Kidney glomerular epithelial cell (primary cell): ENCODE measurements around the gene PPP1R18.
"Not testable (repeated sequence)": the region's sequence is repeated elsewhere in the genome, so short reads cannot be mapped to it uniquely, and the experiment has no call there.

Experiments used
- DNase-seq: peaks from one replicate; lab custom pipeline; 2025; lab: John Stamatoyannopoulos, UW

PPP1R18 gene

DNA sequence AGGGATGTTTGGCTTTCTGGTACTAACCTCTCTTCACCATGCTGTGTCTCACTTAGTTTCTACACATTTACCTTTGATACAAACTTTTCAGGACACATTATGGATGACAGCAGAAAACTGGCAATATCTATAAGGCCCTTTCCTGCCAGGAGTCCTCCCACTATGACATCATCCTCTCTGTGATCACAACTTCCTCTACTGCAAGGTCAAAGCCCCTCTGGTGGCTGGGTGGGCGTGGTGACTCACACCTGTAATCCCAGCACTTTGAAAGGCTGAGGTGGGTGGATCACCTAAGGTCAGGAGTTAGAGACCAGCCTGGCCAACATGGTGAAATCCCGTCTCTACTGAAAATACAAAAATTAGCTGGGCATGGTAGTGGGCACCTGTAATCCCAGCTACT lies 20.1 kb downstream of the PPP1R18 start:
- DNase-seq = not testable (repeated sequence)

DNA sequence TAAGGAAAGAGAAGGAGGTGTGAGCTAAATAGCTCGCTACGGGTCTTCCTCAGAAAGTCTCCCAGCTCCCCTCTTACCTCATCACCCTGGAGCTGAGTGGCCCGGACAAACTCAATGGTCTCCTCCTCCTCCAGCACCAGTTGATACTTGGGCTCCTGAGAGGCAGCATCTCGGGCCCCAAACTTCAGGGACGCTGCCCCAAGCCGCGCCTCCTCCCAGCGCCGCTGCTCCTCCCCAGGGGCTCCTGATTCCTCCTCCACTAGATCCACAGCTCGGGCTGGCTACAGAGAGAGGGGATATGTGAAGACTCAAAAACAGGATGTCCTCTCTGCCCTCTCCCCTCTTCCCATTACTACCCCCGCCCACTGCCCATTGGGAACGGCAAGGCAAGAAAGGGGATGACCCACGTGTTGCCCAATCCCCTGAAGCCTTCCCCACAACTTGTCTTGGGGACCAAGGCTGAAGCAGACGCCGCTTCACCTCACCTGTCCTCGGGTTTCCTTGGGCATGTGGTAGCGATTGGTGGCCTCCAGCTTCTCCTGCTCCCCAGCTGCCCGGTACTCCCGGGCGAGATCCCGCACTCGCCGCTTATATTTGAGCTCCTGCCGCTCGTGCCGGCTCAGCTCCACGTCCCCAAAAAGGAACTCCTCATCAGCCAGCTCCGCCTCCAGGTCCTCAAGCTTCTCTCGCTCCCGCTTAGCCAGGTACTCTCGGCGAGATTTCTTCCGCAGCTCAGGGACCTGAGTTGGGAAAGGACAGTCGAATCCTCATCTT lies 21.3 kb downstream of the PPP1R18 start:
- no peak for DNase-seq

DNA sequence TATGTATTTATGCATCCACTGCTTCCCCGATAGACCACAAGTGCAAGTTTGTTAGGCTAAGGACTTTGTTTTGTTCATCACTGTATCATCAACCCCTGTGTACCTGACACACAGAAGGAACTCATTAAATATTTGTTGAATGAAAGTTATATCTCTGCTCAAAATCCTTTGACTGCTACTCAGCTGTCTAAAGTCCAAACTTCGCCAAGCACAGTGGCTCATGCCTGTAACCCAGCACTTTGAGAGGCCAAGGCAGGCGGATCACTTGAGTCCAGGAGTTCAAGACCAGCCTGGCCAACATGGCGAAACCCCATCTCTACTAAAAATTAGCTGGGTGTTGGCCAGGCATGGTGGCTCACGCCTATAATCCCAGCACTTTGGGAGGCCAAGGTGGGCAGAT lies 28.5 kb downstream of the PPP1R18 start:
- DNase-seq = not testable (repeated sequence)

DNA sequence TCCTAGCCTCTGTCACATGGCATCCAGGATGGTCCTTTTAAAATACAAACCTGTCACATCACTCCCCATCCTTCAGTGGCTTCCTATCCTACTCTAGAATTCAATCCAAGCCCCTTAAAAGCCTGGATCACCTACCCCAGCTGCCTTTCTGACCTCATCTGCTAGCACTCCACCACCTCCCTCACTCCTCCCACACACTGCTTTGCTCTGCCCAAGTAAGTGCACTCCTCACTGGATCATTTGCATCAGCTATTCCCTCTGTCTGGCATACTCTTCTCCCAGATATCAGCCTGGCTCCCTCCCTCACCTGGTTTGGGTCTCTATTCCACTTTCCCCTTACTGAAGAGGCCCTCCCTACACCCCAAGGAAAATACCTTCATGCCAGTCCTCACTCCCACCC lies 29.0 kb downstream of the PPP1R18 start:
- DNase-seq = peak; percentile 27

DNA sequence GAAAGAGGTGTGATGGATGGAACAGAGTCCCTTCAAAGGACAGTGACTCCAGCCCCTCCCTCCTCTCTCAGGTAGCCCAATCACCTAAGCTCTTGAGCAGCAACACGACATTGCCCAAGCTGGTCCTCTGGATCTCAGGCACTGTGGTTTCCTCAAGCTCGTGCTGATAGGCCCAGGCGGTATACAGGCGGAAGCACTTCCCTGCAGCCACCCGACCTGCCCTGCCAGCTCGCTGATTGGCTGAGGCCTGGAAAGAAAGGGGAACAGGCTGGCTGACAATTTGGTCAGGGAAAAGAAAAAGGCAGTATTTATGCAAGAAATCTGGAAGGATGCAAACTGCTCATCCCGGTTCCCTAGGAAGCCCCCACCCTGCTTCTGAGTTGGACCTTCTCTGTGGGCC lies 29.9 kb downstream of the PPP1R18 start:
- no peak for DNase-seq

DNA sequence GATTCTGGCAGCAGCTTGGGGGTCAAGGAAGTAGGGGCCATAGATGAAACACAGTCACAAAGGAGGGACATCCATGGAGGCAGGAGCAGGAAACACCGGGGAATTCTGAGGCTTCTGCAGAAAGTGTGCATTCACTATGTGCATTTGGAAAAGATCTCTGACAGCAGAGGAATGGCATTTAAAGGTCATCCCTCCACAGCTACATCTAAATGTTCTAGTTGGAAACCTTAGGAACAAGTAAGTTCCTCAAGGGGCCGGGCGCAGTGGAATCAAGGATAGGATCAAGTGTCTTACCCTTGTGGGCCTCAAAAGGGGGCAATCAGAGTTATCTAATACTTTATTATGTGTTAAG lies 30.7 kb downstream of the PPP1R18 start:
- no peak for DNase-seq

DNA sequence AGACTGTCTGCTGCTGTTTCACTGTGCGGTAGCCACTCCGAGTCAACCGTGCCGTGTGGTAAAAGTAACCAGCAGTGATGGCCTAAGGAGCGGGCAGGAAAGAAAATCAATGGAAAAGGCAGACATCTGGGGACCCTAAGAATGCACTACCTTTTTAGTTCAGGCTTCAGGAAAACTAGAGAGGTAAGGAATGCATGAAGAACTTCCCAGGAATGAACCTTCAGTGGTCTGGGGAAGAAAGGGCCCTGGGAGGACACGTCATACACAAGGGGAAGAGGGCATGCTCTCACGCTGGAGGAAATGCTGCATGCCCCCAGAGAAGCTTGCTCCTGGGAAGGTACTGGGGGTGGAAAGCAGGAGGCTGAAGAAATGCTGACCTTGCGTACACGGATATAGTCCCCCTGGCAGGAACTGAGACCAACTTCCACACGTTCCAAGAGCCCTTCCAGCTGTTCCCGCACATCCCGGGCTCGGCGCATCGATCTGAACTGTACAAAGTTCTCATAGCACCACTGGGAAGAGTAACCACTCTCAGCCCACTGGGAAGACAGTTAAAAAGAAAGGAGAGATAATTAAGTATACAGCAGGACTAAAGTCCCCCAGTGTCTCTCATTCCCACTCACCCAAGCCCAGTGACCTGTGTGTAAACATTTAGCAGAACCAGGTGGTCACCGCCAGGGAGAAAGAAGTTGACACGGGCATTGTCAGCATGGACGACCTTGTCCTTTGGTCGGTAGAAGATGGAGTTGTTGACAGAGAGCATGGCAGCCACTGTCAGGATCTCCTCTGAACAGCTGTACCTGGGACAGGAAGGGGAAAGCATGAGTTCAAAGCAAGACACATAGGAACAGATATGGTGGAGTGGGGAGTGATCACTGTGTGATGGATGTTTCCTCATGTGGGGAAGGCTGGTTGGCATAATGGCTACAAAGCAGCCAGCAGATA lies 31.4 kb downstream of the PPP1R18 start:
- DNase-seq = no peak

DNA sequence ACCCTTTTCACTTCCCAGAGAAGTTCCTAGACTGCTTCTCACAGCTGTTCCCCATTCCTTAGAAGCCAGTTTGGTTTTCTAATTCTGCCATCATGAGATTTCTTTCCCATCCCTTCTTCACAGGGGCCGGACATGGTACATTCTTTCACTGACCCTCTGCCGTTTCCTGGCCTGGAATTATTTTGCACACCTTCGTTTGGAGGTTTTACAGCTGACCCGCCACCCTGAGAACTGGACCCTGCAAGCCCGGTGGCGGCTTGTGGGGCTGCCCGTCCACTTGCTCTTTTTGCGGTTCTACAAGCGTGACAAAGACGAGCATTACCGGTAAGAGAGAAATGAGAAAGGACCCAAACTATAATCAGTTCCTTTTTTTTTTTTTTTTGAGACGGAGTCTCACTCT lies 35.3 kb downstream of the PPP1R18 start:
- DNase-seq = no peak

DNA sequence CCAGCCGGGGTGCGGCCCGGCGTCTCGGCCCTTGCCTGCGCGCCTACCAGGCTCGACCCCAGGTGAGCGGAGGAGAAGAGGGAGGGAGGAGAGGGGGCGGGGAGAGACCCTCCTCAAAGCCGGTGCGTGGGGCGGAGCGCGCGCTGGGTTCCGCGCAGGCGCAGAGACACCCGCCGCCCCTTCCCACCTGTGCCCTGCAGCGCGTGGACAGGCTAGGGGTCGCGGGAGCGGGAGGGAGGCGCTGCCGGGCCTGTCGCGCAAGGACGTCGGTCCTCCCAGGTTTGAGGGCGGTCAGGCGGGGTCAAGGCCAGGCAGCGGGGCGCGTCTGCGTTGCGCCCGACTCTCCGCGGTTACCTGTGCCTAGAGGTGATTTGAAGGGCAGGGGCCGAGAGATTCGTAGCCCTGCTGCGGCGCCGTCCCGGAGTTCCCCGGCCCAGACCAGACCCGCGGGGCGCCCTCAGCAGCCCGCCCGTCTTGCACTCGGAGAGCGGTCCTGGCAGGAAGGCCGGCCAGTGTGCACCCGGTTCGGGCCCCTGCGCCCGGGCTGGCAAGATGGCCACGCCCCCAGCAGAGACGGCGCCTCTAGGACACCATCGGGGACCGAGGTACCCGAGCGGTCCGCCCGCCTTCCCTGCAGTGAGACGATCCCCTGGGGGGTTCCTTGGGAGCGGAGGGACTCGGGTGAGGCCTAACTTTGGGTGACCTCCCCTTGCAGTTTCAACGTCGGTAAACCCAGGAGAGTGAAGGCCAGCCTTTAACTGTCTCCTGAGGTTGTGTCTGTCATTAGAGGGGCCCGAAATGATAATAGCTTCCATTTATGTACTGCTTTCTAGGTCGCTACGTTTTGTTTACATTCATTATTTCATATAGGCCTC lies 39.0 kb downstream of the PPP1R18 start:
- DNase-seq = peak; percentile 55

DNA sequence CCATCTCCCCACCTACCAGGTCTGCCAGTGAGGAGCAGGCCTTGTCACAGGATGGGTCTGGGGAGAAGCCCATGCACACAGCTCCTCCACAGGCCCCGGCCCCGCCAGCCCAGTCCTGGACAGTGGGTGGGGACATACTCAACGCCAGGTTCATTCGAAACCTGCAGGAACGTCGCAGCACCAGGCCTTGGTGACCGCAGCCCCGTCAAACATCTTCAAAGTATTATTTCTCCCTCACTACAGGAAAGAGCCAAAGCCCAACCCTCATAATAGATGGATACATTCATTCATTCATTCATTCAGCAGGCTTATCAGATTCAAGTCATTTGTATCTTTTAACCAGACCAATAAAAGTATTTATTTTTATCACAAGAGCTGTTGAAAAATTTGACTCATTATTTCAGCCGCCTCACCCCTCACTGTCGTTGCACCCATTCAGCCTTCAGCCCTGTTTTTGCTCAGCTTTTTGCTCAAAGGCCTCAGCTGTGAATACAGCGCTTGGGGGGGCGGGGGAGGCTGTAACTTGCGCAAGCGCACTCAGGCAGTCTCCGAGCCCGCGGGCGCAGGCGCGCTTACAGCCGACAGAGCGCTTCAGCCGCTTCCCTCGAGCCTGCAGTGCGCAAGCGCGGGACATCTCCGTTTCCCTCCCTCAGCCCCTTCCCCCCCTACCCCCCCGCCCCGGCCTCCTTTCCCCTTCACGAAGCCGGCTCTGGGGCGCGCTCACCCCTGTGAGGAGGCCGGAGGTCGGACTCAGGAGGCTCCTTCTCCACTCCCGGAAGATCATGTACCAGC lies 39.8 kb downstream of the PPP1R18 start, which contains the start of gene C6orf136:
Gene C6orf136, plus strand, starts transcription at position 684 of the 792 bp plus-strand sequence. Its CDS starts 99 bp downstream, at position 783.
- DNase-seq = peak; percentile 90

DNA sequence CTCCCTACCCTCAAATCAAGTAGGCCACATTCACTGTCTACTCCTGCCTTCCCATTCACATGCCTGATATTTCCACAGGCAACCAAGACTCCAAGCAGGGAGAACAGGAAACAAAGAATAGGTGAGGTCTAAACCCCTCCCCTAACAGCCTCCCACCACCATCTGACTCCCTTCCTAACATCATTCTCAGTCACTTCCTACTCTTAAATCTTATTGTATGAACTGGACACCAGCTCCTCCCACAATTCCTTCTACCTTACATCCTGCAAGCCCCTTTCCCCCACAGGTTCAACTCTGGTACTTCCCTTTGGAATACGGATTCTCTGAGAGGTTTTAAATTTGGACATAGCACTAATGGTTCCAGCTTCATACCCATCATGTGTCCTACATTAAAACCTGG lies 40.5 kb downstream of the PPP1R18 start:
- DNase-seq = no peak

DNA sequence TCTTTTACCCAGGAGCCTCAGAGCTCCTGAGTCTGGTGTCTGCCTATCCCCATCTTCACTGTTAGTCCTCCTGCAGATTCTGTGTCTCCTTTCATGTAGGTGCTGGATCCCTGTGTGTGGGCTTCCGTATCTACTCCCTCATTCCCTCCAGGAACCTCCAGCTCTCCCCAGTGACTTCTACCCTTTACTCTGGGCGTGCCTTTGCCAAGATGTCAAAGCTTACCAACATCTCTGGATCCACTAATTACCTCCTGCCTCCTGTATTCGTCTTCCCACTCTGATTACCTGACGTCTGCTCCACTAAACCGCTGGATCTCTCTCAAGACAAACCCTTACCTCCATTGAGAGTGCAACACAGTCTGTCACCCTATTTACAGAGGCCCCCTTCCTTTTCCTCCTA lies 41.7 kb downstream of the PPP1R18 start:
- DNase-seq = no peak

DNA sequence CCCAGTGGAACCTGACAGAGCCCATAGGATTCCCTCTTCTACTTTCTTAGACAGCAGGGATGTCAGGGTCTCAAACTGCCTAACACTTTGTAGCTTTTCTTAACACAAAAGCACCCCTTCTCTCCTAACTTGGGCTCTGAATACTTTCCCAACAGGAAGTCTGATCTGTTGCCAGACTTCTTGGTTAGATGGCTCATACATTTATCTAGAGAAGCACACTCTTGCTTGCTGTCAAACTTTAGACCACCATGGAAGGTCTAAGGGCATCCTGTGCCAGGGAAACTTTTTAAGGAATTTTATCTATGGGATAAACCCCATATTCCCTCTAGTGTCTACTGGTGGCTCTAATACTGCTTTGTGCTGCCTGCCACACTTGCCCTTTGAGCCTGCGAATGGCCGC lies 42.8 kb downstream of the PPP1R18 start:
- DNase-seq = no peak

DNA sequence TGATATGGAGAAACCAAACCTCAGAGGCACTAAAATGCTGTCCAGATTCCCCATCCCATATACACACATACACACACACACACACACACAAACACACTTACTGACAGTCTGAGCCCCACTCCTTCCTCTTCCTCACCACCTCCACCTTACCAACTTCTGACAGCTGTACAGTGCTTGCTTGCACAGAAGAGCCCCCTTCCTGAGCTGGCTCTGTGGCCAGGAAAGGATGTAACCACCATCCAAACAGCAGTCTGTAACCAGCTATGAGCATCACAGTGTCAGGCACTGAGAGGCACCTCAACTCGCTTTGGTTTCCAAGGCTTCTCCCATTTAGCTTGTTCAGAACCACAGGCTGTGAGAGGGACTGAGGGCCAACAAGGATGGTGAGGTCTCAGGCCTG lies 45.4 kb downstream of the PPP1R18 start:
- DNase-seq = no peak

DNA sequence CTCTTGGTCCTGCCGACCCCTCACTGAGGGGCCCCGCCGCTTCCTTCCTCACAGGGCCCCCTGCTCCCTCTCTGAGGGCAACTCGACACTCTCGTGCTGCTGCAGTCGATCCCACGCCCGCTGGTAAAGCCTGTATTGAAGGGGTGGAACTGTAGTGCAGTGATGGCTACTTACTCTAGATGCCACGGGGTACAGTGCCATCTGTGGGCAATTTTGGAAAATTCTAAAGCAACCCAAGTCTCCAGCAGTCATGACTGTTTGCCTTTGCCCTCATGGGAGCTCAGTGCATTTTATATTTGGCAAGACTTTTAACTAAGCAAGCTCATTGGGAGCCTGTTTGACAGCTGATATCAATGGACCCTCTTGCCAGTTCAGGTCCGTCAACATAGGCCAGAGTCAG lies 46.0 kb downstream of the PPP1R18 start:
- DNase-seq = no peak

DNA sequence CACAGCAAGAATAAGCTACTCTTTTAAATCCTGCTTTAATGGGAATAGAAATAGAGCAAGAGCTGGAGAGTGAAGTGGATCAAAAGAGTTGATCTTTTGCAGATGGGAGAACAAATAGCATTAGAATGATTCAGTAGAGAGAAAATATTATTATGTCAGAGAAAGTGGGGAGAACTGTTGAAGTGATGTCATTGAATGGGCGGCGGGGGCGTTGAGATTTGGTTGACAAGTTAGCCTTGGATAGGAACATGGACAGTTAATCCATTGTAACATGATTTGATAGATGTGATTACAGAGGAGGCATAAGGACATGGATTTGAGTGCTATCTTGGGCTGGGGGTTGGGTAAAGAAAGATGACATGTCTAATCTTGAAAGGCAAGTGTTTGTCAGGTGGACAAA lies 50.6 kb downstream of the PPP1R18 start:
- no peak for DNase-seq

DNA sequence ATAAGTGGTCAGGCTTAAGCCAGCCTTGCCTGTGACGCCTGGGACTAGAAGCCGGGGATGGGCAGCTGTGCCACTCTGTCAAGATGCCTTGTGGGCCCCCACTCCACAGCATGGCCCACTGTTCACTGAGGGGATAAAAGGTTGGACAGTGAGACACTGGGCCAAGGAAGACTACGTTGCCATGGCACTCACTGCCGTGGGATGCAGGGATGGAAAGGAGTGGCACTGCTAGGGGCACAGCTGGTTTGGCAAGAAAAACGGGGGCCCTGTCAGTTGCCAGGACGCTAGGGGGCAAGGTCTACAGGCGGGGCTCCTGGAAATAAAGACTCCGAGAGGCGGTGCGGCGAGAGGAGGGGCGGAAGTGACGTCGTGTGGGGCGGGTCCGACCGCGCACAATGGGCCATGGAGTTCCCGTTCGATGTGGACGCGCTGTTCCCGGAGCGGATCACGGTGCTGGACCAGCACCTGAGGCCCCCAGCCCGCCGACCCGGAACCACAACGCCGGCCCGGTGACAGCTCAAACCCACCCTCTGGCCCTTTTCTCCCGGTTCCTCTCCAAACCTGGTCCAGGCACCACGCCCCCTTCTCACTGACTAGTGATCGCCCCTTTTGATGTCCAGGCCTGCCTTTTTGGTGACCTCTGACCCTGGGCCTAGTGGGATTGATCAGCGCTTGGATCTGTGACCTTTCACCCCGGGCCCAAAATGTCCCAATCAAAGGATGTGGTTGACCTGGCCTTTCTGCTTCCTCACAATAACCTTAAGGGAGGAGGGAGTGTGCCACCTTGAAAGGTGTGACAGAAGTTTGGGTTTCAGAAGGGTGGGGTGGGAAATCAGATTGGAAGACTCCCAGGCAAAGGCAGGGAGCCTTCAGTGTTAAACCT lies 59.7 kb downstream of the PPP1R18 start, which contains the start of gene ATAT1:
Gene ATAT1, plus strand, starts transcription at position 391 of the 883 bp plus-strand sequence.
- peak; percentile 49 for DNase-seq
